T-helper 22 cell (primary cell): ENCODE measurements around the gene STK17A.
"Not testable (repeated sequence)": the region's sequence is repeated elsewhere in the genome, so short reads cannot be mapped to it uniquely, and the experiment has no call there.

ENCODE experiments used
- DNase-seq: peaks from one replicate; pipeline ENCODE4 v3.0.0-alpha.2; 2020; ENCODE audit warnings: low read depth

STK17A gene

DNA sequence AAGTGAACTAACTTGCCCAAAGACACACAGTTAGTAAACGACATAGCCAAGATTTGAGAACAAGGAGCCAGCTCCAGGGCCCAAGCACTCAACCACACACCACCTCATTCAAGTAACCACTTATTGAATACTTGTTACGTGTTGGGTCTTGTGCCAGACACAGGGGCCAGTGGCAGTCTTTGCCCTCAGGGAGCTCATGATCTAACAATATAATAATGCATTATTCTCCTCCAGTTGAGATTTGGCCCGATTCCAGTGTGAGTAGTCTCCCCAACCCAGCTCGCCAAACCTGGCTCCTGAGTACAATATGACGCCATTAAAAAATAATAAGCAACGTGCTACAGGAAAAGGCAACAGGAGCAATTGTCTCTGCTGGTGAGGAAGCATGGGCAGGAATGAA is 14.4 kb upstream of the STK17A start:
- no peak for DNase-seq

GRCh38 chr7:43569424-43569823 is 13.5 kb upstream of the STK17A start:
- no peak for DNase-seq

DNA sequence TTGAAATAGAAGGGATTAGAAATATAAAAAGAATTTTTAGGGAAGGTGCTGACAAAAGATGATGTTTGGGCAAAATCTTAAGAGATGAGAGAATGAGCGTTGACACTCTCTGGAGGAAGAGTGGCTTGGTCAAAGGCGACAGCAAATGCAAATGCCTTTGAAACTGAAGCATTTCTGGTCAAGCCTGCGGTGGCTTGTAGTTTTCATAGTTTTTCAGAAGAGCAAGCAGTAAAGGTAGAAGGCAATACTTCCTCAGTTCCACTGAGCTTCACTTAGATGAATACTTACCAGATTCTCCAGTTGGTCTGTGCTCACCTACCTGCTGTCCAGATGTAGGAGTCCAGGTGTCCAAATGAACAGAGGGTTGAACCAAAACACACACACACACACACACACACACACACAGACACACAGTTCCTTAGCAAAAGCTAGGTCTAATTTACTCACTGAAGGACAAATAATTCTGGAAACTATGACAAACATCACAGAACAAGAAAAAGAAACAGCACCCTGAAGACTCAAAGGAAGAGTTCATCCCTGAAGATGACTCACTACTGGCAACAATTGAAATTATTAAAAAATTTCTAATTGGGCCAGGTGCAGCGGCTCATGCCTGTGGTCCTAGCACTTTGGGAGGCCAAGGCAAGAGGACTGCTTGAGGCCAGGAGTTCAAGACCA is 12.1 kb upstream of the STK17A start:
- DNase-seq: no peak

- no peak for DNase-seq
These were observed 10.3 kb upstream of the STK17A start for GRCh38 chr7:43572516-43573049.

DNA sequence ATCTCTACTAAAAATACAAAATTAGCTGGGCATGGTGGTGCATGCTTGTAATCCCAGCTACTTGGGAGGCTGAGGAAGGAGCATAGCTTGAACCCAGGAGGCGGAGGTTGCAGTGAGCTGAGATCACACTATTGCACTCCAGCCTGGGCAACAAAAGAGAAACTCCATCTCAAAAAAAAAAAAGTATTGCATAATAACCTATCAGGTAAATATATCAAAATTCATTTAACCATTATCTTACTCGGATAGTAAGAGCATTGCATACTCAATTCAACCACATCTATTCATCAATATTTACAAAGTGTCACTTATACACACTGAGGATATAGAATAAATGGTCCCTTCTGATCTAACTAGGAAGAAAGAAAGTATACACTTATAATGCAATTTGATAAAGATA is 9.1 kb upstream of the STK17A start:
- not testable (repeated sequence) for DNase-seq

- no peak for DNase-seq
These were observed 7.4 kb upstream of the STK17A start for GRCh38 chr7:43575506-43575905.

DNA sequence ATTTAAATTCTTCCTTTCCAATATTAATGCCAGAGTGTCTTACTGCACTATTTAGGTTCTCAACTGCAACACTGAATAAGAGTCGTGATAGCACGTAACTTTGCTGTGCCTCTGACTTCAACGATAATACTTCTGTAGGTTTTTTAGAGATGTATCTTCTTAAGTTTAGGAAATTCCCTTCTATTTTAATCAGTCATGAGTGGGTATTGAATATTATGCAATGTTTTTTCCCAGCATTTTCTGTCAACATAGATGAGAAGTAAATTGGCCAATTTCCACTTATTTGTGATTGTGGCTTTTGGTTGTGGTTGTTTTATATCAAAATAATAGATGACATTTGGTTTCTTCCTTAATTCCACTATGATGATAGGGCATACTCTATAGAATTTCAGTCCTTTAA is 6.7 kb upstream of the STK17A start:
- no peak for DNase-seq

GRCh38 chr7:43577485-43577951 is 5.4 kb upstream of the STK17A start:
- DNase-seq: no peak

DNA sequence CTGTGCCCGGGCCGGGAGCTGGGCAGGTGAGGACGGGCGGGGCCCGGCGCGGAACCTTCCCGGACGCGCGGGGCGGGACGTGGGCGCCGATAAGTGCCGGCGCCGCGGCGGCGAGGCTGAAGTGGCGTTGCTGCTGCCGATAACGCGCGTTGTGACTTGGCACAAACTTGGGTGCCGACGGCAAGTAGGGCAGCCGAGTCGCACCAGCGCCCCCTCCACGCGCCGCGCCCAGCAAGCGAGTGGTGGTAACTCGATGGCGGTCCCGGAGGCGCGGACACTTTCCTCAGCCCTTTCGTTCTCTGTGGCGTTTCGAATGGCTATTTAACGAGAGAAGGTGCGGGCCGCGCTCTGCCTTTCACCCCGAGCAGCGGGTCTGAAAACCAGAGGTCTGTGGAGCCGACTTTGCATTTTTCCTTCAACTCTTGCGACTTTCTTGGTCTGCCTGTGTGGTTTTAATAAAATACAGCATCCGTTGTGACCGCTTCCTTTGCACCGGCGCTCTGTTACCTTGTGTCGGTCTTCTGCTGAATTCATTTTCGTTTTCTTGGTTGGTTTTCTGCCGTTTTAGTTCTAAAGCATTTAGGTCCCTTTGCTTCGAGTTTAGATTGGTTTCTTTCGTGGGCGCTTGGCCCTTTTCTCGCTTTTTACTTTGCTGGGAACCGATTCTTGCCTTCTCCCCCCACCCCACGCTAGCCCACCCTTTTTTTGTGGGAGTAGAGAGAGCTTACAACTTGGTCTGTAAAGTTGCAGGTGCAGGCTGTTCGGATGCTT is 701 bp downstream of the STK17A start:
- peak; percentile 47 for DNase-seq

DNA sequence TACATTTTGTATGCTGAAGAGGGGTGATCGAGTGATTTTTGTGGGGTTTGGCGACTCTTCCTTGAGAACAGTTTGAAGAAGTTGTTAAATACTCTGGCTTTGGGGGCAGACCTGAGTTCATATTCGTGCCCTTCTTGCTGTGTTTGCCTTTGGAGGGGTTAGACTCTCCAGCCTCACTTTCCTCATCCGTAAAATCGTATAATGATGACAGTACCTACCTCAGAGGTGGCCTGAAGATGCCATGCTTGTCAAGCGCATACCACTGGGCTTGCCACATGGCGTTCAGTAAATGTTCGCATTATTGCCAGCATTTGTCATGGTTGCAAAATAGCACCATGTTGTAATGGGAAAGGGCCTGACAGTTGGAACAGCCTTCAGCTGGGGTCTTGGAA is 1.3 kb downstream of the STK17A start:
- no peak for DNase-seq

DNA sequence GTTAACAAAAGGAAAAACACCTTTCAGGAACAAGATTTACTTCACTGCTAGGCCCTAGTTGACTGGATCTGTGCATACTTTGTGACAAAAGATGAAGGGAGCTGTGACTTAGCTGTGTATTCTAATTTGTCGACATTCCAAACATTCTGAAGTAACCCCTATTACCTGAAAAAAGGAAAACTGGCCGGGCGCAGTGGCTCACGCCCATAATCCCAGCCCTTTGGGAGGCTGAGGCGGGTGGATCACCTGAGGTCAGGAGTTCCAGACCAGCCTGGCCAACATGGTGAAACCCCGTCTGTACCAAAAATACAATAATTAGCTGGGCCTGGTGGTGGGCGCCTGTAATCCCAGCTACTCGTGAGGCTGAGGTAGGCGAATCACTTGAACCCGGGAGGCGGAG is 1.8 kb downstream of the STK17A start:
- not testable (repeated sequence) for DNase-seq

DNA sequence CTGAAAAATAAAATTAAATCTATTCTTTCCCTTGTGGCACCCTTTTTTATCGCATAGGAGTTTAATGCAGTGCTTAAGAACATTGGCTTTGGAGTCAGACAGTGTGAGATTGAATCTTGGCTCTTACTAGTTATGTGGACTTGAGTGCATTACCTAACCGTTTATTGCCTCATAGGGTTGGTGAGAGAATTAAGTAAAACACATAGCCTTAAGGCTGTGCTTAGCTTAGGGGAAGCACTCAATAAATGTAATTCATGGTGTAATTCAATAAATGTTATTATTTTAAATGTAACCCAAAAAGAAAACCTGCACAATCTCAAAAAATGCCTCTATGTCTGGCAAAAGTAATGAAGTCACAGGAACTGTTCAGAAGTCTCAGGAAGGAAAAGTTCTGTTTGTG is 2.7 kb downstream of the STK17A start:
- DNase-seq: no peak

GRCh38 chr7:43586251-43586900 is 3.5 kb downstream of the STK17A start:
- no peak for DNase-seq

DNA sequence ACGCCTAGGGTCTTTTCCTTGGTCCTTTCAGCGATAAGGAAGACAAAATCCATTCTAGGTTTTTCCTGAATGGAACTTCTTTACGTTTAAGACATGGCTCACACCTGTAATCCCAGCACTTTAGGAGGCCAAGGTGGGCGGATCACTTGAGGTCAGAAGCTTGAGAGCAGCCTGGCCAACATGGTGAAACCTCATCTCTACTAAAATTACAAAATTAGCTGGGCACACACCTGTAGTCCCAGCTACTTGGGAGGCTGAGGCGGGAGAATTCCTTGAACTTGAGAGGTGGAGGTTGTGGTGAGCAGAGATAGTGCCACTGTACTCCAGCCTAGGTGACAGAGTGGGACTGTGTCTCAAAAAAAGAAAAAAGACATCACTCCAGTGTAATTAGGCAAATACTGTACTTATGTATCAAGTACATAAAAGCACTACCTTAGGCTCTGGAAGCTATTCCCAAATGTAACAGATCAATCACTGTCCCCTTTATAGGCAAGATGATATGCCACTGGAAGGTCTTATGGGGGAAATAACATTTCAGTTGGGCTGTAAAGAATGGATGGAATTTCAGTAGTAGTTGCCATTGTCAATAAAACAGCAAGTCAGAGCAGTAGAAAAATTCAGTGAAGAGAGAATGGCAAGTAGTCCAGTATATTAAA is 5.7 kb downstream of the STK17A start:
- DNase-seq: no peak

DNA sequence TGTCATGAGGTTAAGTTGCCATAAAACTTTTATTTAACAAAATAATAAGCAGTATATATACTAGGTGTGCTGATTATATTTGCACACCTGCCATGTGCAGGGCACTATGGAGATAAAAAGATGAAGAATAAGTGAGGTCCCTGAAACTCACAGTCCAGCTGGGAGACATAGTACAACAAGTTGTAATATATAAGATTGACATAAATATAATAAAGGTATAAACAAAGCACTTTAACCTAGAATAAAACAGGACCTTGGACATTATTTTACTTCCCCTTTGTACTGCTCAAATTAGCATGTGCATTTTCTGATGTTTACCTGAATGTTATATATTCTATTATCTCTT is 6.2 kb downstream of the STK17A start:
- no peak for DNase-seq

DNA sequence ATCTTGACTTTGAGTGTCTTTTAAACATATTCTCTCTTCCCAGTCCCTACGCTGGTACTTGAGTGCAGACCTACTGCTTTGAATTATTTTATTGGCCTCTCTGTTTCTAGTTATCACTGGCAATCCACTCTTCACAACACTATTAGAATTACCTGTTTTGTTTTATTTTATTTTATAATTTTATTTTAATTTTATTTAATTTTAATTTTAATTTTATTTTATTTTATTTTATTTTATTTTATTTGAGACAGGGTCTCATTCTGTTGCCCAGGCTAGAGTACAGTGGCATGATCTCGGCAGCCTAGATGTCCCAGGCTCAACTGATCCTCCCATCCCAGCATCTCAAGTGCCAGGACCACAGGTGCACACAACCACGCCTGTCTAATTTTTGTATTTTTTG is 6.8 kb downstream of the STK17A start:
- DNase-seq: no peak

DNA sequence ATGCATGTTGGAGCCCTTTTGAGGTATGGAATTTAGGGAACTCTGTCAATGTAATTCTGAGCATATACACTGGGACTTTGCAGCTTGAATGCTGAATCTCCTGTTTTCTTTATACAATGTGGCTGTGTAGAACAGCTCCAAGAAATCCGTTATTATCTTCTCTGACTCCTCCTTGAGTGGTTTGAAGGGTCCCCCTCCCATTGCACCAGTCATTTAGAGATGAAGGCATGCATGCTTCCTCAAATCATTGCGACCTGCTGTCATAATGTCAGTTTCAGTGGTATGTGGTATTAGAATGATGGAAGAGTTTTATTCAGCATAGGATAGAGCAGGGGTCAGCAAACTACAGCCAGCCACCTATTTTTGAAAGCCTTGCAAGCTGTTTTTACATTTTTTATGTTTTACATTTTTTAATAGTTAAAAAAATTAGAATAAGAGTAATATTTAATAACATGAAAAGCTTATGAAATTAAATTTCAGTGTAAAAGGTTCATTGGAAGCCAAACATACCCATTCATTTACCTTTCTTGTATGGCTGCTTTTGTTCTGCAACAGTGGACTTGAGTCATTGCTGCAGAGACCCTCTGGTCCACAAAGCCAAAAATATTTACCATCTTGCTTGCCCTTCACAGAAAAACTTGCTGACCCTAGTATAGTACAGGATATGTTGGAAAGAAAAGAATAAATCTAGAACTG is 8.1 kb downstream of the STK17A start:
- no peak for DNase-seq

- DNase-seq: no peak
These were observed 8.8 kb downstream of the STK17A start for GRCh38 chr7:43591558-43592180.

GRCh38 chr7:43592326-43592725 is 9.4 kb downstream of the STK17A start:
- DNase-seq: no peak

- DNase-seq: no peak
These were observed 10.1 kb downstream of the STK17A start for GRCh38 chr7:43593010-43593409.

GRCh38 chr7:43594020-43594419 is 11.1 kb downstream of the STK17A start:
- no peak for DNase-seq
